Gastroesophageal sphincter (tissue), 3 donors: ENCODE measurements around the gene DRGX.

Experiments used
- CTCF ChIP-seq, 4 experiments: fragments of 200-600 bp in 2 of 4; fragments of 450-650 bp in 2 of 4; sonication (generic) in 1 of 4; IDR thresholded peaks; one replicate each; pipeline ENCODE4 v1.5.1; 2017 to 2019; ENCODE audit warnings: antibody characterized with exemption in 4 of 4, mild to moderate bottlenecking in 2 of 4, moderate library complexity in 2 of 4
- POLR2A ChIP-seq, 2 donors: fragments of 450-650 bp; IDR thresholded peaks; one replicate each; pipeline ENCODE4 v1.6.1; 2017; ENCODE audit warnings: antibody characterized with exemption in 2 of 2, mild to moderate bottlenecking in 2 of 2, moderate library complexity in 1 of 2

GRCh38 chr10:49365275-49365674 lies 30.6 kb downstream of the DRGX start:
- TF ChIP-seq CTCF (IDR thresholded peaks at IDR 0.05) (no peak), POLR2A (IDR thresholded peaks at IDR 0.05) (no peak)
